DMS53 treated with DMSO at 0.1 percent for 48 hours (cell line): ENCODE measurements around the gene RNF224.
"Not testable (repeated sequence)": the region's sequence is repeated elsewhere in the genome, so short reads cannot be mapped to it uniquely, and the experiment has no call there.

Source experiments
- DNase-seq: peaks from one replicate; lab custom pipeline; 2025; ENCODE audit not compliant: unreplicated experiment; lab: John Stamatoyannopoulos, UW

Gene RNF224

DNA sequence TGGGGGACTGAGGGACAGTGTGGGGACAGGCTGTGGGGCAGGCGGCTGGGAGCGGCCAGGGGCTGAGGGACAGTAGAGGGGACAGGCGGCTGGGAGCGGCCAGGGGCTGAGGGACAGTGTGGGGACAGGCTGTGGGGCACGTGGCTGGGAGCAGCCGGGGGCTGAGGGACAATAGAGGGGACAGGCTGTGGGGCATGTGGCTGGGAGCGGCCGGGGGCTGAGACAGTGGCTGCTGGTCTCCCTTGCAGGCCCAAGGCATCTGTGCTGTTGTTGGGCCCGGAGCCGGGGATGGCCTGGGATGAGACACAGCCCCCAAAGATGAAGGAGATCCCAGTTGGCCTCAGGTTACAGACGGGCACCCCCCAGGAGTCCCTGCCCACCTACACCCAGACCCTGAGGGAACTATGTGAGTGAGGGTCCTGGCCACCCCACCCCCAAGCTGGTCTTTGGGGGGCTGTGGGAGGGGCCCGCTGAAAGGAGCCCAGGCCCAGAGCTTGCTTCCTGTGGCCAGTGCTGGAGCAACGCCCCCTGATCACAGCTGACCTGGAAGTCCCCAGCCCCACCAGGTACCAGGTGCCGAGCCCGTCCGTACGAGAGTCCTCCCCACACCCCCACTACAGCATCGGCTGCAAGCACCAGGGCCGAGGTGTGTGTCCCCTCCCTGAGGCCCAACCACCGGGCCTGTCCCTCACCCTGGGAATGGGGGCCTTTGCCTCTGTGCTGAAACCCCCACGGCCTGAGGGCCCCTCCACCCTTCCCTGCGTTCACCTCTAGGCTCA is 24.4 kb downstream of the RNF224 start:
- no peak for DNase-seq

- no peak for DNase-seq
Observed at GRCh38 chr9:137252555-137253506, 25.5 kb downstream of the RNF224 start.

GRCh38 chr9:137253717-137254623 is 26.7 kb downstream of the RNF224 start:
- no peak for DNase-seq

GRCh38 chr9:137254624-137255447 is 27.5 kb downstream of the RNF224 start, which contains the start of gene NELFB:
NELFB (plus strand) TSS chr9:137255327.
- DNase-seq: peak; percentile 68

- no peak for DNase-seq
Observed at GRCh38 chr9:137255448-137256114, 28.3 kb downstream of the RNF224 start.

DNA sequence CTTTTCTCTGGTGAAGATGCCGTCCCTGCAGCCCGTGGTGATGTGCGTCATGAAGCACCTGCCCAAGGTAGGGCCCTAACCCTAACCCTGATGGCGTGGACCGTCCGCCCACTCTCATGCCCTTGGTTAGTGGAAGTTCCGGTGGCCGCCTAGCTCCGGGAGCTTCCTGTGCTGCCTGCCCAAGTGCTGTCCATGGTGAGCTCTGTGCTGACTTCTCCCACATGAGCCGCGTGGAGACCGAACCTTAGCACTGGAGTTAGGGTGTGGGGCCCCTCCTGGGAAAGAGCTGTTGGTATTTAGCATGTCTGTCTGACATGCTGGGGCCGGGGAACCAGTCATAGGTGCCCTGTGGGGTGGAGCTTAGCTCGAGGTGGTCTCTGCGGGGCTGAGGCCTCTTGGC is 29.1 kb downstream of the RNF224 start:
- no peak for DNase-seq

GRCh38 chr9:137256856-137257255 is 29.6 kb downstream of the RNF224 start:
- no peak for DNase-seq

- not testable (repeated sequence) for DNase-seq
Observed at GRCh38 chr9:137262173-137262908, 35.0 kb downstream of the RNF224 start.

DNA sequence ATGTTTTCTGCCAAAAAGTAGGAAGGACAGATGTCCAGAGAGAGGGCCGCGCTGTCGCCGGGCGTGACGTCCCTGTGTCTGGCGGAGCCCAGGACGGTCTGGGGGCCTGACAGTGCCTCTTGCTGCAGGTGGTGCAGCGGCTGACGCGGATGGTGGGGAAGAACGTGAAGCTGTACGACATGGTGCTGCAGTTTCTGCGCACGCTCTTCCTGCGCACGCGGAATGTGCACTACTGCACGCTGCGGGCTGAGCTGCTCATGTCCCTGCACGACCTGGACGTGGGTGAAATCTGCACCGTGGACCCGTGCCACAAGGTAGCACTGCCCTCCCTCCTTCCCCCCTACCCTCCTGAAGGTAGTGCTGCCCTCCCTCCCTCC is 35.6 kb downstream of the RNF224 start:
- DNase-seq: no peak

DNA sequence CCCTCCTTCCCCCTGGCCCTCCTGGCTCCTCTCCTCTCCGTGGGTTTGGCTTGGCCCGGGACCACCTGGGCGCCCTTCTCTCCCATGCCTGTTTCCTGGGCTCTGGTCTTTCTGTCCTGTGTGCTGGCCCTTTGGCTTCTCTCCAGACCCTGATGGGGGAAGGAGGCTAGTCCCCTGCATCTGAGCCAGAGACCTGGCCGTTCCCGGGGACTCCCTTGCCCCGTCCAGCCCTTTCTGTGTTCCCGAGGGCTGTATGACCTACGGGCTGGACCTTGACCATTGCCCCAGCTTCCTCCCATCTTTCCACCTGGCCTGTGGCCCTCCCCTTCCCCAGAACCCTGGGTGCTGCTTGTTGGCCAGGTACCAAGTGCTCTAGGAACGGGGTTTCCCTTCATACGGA is 36.2 kb downstream of the RNF224 start:
- DNase-seq: no peak

GRCh38 chr9:137264067-137264466 is 36.8 kb downstream of the RNF224 start:
- no peak for DNase-seq

DNA sequence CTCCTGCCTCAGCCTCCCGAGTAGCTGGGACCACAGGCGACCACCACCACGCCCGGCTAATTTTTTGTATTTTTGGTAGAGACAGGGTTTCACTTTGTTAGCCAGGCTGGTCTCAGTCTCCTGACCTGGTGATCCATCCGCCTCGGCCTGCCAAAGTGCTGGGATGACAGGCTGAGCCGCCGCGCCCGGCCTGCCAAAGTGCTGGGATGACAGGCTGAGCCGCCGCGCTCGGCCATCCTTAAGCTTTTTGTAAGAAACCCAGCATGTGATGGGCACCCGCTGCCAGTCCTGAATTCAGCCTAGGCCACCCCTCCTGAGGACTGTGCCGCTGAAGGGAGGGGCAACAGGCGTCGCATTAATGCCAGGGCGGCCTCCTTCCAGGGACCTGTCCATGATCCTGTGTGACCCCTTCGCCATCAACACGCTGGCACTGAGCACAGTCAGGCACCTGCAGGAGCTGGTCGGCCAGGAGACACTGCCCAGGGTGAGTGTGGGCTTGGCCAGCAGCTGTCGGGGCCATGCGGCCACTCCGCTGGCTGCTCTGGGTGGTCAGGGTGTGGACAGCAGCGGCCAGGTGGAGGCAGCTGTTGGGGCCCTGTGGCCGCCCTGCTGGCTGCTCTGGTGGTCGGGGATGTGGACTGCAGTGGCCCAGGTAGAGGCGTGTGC is 38.3 kb downstream of the RNF224 start:
- DNase-seq: no peak

DNA sequence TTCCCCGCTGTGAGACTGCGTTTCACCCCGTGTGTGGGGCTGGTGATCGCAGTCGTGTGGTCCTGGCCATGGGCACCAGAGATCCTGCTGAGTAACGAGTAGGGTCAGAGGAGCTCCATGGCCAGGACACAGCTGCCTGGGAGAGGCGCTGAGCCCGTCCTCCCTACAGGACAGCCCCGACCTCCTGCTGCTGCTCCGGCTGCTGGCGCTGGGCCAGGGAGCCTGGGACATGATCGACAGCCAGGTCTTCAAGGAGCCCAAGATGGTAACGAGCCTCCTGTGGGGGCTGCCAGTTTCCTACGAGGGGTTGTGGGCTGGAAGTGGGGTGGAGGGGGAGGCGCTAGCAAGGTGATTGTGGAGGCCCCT is 38.8 kb downstream of the RNF224 start:
- no peak for DNase-seq

DNA sequence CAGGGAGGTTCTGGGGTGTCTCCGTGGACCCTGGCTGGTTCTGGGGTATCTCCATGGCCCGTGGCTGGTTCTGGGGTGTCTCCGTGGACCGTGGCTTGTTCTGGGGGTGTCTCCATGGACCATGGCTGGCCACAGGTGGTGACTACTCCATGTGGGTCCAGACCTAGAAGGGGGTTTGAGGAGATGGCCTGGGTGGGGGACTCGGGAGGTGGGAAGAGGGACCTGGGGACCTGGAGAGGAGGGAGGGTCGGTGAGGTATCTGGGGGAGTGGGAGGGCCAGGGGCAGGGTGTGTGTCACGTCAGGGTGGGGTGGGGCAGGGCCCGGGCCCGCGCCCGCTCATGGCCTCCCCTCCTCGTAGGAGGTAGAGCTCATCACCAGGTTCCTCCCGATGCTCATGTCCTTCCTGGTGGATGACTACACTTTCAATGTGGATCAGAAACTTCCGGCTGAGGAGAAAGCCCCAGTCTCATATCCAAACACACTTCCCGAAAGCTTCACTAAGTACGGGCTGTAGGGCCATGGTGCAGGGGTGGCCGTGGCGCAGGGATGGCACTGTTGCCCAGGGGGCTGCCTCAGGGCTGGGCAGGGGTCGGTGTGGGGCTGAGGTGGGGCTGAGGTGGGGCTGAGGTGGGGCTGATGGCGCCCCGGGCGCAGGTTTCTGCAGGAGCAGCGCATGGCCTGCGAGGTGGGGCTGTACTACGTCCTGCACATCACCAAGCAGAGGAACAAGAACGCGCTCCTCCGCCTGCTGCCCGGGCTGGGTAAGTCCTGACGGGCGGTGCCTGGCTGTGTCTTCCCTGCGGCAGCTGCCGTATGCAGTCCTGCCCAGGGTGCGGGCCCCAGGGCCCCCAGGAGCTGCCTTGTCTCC is 39.5 kb downstream of the RNF224 start:
- no peak for DNase-seq

GRCh38 chr9:137267933-137268355 is 40.6 kb downstream of the RNF224 start:
- DNase-seq: no peak

DNA sequence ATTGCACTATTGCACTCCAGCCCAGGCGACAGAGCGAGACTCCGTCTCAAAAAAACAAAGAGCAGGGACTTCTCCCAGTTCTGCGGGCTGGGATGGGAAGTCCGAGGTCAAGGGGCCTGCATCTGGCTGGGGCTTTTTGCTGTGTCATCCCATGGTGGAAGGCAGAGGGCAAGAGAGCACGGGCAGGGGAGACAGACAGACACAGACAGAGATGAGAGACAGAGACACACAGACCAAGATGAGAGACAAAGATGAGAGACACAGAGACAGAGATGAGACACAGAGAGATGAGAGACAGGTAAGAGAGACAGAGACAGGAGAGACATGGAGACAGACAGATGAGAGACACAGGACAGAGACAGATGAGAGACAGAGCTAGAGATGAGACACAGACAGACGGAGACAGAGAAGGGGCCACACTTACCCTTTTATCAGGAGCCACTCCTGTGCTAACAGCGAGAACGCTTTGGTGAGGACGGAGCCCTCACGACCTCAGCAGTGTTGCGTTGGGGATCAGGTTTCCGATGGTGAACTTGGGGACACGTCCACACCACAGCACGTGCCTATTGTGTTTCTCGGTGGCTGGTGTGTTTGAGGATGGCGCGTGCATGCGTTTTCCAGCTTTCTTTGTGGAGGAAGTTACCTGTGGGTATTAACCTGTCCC is 41.4 kb downstream of the RNF224 start:
- DNase-seq: no peak

GRCh38 chr9:137269231-137269772 is 42.0 kb downstream of the RNF224 start:
- peak; percentile 44 for DNase-seq
